ENCODE data around the gene CXCL10.

- no peak for TF ChIP-seq CTCF (conservative IDR thresholded peaks at IDR 0.05; ENCODE audit: low read depth, low read length)
- no peak for TF ChIP-seq EZH2 (IDR thresholded peaks at IDR 0.05; ENCODE audit: borderline replicate concordance, low read depth, low read length, poor library complexity, severe bottlenecking)
Observed at GRCh38 chr4:76061982-76062381, 38.7 kb upstream of the CXCL10 start.
